HG03469 (cell line): ENCODE results near the gene TBC1D24.

Source experiments
- ATAC-seq: cut with Tn5 transposase; IDR thresholded peaks from one replicate; pipeline ENCODE4 v1.9.1; 2021; ENCODE audit warnings: mild to moderate bottlenecking, moderate library complexity, moderate number of reproducible peaks; ENCODE audit not compliant: unreplicated experiment

The TBC1D24 gene

DNA sequence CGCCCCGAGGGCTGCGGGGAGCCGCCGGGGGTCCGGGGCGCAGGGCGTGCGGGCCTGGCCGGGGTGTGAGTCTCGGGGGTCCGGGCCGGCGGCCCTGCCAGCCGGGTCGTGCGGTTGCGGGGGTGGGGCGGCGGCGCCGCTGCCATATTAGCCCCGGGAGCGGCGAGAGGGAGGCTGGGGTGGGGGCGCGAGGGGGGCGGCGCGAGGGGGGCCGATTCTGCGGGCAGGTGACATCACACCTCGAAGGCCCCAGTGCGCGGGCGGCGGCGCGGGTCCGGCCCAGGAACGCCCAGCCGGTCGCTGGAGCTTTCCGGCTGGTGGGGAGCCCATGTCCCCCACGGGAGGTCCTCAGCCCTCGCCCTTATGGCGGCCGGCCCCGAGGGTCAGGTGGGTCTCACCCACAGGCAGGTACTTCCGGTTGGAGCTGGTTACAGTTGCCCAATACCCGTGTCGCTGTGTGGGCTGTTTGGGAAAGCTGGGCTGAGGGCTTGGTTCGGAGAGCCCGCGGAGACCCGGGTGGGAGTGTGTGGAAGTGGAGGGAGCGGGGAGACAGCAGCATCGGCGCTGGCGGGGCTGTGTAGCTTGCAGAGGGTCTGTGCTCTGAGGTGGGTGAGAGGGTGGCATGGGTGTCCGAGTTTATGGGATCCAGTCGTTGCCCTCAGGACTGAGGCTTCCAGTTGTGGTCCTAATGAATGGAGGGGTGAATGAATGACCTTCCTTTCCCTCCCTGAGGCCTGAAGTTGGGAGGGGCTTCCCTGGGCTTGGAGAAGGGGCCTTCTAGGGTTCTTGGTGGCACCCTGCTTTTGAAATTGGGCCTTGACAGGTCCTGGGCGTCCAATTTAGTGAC, 39.6 kb downstream of the TBC1D24 start:
- no peak for ATAC-seq

DNA sequence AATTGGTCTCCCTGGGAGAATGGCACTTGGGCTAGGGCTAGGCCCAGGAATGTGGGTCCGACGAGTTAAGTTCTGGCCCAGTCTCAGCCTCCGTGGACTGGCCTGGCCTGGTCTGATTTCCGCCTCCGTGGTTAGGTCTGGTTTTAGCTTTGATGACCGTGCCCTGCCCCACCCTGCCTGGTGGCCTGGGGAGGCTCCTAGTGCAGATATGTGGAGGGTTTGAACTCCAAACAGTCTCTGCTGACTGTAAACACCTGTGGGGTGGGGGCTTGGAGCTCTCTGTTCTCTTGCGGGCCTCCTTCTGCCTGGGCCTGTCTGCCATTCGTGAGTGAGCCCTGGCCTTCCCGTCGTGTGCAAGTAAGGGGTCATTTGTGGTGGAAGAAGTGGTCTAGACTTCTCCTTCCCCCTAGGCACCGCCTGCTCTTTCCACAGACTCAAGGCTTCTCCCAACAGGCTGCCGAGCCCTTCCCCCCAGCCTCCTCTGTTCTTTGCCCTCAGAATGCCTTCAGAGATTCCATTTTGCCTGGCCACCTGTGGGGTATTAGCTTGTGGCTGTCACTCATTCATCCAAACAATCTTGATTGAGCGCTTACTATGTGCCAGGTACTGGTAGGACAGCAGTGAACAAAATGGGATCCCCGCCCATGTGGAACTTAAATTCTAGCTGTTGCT, 40.4 kb downstream of the TBC1D24 start:
- no peak for ATAC-seq

DNA sequence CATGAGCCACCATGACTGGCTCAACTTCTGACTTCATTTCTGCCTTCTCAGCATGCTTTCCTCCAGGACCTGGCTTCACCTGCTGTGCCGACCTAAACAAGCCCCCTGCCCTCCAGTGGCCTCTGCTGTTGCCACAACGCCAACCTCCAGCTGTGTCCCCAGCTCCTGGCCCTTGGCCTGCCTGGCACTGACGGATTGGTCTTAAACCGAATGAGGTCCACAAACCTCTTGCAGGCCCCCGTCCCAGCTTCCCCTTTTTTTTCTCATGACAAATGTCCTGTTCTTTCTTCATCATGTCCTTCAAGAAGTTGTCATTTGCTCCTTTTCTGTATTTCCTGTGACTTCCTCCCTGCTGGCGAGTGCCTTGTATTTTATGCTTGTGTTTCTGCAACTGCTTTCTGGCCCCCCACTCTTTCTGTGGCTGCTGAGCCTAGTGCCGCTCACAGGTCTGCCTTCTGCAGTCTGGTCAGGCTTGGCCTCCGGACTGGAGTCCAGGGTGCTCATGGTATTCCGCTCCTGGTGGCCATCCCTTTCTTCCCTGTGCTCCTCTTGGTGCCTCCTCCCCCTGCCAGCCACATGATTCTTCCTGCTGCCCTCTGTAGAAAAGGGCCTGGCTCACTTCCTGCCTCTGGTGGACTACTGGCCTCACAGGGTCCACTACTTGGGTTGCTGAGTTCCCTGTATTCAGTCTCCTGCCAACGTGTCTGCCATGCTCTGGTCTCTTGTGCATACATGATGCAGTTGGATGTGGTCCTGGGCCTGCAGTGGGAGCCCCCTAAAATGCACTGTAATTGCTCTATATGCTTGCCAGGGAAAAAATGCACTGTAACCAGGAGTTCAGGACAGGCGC, 41.7 kb downstream of the TBC1D24 start:
- no peak for ATAC-seq

DNA sequence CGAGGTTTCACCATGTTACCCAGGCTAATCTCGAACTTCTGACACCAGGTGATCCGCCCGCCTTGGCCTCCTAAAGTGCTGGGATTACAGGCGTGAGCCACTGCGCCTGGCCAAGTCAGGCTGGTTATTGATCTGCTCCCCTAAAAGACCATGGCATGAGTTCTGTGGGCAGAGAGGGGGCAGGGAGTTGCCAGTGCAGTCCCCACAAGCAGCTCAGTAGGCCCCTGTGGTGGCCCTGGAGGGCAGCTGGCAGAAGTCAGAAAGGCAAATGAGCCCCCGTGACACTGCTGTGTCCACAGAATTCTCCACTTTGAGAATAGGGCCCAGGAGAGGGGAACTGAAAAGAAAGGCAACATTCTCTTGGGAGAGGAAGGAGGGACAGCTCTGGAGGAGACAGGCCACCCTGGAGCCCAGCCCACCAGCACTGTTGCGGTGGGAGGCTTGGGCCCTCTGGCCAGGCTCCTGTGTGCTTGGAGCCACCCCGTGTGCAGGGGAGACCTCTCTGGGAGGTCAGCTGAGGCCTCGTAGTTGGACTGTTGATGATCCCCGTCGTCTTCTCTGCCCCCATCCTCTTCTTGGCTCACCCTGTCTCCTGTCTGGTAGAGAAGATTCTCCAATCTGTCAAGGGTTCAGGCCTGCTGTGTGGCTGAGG, 43.2 kb downstream of the TBC1D24 start:
- ATAC-seq, result no peak

DNA sequence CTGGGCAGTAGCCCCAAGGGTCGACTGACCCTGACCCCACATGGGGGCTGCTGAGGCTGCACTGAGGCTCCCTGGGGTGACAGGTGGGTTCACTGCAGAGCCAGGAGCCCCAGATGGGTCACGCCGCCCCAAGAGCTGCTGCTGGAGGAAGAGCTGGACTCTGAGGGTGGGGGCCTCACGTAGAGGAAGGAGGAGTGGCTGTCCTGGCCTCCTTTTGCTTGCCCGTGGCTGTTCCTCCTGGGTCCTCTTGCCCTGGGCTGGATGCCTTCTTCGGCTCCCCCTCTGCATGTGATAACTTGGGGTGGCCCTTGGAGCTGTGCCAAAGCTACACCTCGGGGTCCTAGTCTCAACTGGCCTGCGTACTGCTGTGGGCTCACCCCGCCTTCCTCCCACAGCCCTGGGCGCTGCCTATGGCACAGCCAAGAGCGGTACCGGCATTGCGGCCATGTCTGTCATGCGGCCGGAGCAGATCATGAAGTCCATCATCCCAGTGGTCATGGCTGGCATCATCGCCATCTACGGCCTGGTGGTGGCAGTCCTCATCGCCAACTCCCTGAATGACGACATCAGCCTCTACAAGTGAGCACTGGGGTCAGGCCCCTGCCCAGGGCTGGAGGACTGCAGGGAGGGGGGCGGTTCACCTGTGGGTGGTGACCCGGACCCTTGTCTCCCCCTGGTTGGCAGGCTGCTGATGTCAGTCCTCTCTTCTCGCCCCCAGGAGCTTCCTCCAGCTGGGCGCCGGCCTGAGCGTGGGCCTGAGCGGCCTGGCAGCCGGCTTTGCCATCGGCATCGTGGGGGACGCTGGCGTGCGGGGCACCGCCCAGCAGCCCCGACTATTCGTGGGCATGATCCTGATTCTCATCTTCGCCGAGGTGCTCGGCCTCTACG, 44.1 kb downstream of the TBC1D24 start:
- no peak for ATAC-seq

DNA sequence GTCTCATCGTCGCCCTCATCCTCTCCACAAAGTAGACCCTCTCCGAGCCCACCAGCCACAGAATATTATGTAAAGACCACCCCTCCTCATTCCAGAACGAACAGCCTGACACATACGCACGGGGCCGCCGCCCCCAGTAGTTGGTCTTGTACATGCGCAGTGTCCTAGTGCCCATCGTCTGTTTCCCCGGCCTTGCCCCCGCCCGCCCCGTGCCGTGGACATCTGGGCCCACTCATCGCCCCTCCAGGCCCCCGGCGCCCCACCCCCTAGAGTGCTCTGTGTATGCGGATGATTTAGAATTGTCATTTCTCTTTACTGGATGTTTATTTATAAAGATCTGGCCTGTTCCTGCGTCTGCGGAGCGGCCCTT, 44.8 kb downstream of the TBC1D24 start:
- no peak for ATAC-seq

DNA sequence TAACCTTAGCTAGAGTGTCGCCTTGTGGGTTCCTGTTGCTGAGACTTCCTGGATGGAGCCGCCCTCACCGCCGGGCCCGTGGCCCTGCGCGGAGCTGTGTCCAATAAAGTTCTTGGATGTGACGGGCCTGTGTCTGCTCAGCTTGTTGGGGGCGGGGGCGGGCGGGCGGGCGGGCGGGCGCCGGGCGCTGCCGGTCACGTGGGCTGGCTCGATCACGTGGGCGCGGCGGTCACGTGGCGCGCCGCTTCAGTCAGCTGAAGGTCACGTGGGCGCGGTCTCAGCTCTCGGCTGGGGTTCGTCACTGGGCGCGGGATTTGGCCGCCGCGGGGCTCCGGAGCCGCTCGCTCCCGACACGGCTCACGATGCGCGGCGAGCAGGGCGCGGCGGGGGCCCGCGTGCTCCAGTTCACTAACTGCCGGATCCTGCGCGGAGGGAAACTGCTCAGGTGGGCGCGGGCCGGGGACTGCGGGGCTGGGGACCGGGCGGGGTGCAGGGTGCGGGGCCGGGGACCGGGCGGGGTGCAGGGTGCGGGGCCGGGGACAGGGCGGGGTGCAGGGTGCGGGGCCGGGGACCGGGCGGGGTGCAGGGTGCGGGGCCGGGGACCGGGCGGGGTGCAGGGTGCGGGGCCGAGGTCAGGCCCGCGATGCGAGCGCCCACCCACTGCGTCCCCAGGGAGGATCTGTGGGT, 45.3 kb downstream of the TBC1D24 start, which contains the start of gene AMDHD2:
AMDHD2 (plus strand) TSS at position 275 of the 687 bp plus-strand sequence; CDS start at position 363, 88 bp downstream.
- no peak for ATAC-seq

DNA sequence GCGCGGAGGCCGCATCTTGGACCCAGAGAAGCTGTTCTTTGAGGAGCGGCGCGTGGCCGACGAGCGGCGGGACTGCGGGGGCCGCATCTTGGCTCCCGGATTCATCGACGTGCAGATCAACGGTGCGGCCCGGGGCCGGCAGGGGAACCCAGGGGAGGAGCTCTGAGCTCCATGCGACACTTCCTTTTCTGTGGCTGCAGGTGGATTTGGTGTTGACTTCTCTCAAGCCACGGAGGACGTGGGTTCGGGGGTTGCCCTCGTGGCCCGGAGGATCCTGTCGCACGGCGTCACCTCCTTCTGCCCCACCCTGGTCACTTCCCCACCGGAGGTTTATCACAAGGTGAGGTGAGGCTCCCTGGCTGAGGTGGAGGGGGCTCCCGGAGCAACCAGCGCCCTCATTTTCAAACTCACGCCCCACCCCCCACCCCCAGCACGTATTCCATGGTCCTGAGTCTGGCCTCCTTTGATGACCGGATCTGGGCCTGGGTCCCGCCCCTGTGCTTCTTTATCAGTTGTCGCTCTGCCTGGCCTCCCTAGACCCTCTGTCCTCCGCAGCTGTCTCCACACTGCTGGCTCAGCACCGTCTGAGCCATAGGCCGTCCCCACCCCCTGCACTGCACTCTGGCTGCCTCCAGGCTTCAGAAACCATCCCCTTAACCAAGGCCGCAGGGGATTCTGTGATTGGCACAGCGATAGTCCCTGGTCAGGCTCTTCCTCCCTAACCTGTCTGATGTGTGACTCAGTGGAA, 46.0 kb downstream of the TBC1D24 start:
- no peak for ATAC-seq

DNA sequence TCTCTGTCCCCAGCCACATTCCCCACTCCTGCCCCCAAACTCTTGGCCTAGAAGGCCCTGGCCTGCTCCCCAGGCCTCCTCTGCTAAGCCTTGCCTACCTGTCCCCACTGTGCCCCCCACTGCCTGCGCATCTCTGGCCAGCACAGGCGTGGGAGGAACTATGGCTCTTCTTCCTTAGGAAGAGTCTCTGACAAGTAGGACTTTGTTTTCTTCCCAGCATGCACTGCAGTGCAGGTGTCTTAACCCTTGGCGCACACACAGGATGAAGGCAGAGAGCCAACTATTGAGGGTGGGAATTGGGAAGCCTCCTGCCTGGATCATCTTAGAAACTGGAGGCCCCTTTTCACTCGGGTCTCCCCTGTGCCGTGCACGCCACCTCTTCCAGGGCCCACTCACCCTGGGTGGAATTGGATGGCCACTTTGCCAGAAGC, 48.9 kb downstream of the TBC1D24 start:
- no peak for ATAC-seq

DNA sequence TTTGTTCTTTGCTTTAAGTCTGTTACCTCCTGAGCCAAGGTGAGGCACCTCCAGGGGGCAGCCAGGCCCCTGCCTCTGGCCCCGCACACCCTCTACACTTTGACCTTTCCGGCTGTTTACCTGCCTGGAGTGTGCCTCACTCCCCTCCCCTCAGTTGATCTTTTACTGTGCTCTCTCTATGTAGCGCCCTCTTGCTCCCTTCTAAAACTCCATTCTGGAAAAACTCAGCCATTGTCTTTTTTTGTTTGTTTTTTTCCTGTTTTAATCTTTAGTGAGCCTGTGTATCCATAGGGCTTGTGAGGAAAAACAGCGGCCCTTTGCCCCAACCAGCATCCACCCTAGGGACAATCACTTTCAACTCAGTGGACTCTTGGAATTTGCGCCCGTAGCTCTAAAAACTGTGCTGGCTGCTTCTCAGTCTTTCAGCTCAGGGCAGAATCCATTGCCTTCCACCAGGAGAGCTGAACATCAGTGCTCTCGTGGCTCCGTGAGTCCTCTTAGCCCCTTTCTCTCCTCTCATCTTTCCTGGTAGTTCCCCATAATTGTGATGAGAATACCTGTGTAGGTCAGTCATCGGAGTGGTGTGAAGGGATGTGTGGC, 49.5 kb downstream of the TBC1D24 start:
- no peak for ATAC-seq

DNA sequence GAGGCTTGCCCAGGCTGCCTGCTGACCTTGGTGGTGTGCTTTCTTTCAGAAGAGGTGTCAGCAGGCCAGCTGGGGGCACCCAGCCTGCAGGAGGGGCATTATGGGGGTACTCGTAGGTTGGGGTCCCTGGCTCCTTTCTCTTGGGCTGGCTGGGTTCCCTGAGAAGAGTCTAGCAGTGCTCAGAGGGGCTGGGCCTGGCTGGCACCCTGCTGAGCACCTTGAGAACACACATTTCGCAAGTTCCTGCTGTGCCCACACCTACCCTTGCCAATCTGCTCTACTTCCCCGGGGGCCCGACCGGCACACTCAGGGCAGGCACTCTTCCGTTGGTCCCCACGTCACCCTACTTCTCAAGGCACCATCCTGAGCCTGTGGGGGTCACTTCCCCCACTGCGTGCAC, 51.2 kb downstream of the TBC1D24 start:
- ATAC-seq, result no peak

DNA sequence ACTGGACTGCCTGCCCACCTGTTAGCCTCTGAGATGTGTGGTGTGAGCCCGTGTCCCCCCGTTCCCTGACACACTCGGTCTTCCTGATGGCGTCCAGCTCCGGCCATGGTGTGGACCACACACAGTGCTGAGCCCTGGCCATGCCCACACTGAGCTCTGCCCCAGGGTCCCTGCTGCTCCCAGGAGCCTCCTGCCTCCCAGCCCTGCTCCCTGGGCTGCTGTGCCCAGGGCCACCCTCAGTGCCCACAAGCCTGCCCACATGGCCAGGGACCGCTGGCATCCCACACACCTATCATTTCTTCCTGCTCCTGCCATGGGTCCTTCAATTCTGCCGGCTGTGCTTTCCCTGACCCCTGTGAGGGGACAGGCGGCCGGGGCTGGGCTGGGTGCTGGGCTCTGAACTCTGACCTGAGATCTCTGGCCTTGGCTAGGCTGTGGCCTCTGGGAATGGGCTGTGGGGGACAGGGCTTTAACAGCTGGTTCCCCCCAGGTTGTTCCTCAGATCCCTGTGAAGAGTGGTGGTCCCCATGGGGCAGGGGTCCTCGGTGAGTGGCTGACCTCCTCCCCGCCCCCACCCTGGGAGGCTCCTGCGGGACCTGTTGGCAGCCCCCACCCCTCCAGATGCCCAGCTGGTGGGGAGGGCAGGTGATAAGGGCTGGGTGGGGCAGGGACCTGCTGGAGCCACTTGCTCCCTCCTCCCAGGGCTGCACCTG, 52.3 kb downstream of the TBC1D24 start:
- ATAC-seq, result no peak

DNA sequence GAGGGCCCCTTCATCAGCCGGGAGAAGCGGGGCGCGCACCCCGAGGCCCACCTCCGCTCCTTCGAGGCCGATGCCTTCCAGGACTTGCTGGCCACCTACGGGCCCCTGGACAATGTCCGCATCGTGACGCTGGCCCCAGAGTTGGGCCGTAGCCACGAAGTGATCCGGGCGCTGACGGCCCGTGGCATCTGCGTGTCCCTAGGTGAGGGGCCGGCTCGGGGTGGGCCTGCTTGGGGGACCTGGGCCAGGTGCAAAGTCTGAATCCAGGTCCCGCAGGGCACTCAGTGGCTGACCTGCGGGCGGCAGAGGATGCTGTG, 52.8 kb downstream of the TBC1D24 start:
- ATAC-seq, result no peak

DNA sequence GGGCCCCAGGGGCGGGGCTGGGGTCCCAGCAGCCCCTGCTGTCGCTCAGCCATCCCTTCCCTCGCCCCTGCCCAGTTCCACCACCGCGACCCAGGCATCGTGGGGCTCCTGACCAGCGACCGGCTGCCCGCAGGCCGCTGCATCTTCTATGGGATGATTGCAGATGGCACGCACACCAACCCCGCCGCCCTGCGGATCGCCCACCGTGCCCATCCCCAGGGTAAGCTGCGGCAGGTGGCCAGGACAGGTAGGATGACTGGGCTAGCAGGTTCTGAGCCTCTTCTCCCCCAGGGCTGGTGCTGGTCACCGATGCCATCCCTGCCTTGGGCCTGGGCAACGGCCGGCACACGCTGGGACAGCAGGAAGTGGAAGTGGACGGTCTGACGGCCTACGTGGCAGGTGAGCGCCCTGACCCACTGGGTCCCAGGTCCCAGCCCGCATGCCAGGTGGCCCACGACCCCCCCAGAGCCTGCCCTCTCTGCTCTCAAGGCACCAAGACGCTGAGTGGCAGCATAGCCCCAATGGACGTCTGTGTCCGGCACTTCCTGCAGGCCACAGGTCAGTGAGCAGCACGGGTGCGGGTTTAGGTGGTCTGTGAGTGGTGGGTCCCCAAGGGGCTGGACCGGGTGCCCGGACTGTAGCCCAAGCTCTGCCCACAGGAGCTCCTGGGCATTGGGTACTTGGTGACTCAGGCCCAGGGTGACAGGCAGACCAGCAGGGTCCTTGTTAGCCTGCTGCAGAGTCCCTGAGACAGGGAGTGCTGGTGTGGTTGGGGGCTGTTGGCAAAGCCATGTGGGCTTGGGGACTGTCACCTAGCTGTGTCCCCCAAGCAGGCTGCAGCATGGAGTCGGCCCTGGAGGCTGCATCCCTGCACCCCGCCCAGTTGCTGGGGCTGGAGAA, 53.5 kb downstream of the TBC1D24 start:
- no peak for ATAC-seq

DNA sequence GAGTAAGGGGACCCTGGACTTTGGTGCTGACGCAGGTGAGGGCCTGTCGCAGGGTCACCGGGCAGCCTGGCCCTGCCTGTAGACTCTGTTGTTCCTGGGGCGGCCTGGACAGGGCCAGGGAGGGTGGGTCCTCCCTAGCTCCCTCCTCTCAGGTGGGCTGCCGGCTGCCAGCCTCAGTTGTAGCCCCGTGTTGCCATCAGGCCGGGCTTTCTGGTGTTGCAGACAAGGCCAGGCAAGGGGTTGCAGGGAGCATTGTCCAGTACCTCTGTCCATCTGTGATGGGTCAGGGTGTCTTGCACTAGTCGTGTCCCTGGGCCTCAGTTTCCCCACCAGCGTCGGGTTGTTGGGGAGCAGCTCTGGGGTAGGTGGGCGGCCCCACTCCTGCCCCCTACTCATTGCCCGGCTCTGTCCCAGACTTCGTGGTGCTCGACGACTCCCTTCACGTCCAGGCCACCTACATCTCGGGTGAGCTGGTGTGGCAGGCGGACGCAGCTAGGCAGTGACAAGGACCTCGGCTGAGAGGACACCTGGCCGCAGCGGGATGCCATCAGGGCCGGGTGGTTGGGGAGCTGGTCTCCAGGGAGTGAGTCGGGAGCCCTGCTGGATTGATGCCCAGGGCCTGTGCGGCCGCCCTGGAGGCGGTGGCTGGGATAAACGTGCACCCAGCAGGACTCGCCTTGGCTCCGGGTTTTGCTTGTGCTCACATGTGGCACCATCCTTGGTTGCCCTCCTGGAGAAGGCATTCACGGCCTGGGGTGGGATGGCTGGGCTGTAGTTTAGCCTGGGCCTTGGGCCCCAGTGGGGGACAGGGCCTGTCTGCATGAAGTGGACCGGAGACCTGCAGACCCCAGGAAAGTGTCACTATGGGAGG, 54.4 kb downstream of the TBC1D24 start:
- no peak for ATAC-seq
